NCI-H1048 (cell line): ENCODE measurements around the gene MYLIP.
"Not testable (repeated sequence)": the region's sequence is repeated elsewhere in the genome, so short reads cannot be mapped to it uniquely, and the experiment has no call there.

Source experiments
- DNase-seq: peaks from one replicate; lab custom pipeline; 2025; lab: John Stamatoyannopoulos, UW

Gene MYLIP

GRCh38 chr6:16174416-16175078 is 45.7 kb downstream of the MYLIP start:
- DNase-seq: no peak

DNA sequence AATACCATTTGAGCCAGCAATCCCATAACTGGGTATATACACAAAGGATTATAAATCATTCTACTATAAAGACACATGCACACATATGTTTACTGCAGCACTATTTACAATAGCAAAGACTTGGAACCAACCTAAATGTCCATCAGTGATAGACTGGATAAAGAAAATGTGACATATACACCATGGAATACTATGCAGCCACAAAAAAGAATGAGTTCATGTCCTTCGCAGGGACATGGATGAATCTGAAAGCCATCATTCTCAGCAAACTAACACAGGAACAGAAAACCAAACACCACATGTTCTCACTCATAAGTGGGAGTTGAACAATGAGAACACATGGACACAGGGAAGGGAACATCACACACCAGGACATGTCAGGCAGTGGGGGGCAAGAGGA is 47.7 kb downstream of the MYLIP start:
- DNase-seq: not testable (repeated sequence)

GRCh38 chr6:16177881-16178280 is 49.0 kb downstream of the MYLIP start:
- DNase-seq: no peak

GRCh38 chr6:16178351-16178750 is 49.5 kb downstream of the MYLIP start:
- no peak for DNase-seq

- DNase-seq: no peak
These were observed 50.2 kb downstream of the MYLIP start for GRCh38 chr6:16179063-16179462.

- no peak for DNase-seq
These were observed 51.1 kb downstream of the MYLIP start for GRCh38 chr6:16179970-16180431.

DNA sequence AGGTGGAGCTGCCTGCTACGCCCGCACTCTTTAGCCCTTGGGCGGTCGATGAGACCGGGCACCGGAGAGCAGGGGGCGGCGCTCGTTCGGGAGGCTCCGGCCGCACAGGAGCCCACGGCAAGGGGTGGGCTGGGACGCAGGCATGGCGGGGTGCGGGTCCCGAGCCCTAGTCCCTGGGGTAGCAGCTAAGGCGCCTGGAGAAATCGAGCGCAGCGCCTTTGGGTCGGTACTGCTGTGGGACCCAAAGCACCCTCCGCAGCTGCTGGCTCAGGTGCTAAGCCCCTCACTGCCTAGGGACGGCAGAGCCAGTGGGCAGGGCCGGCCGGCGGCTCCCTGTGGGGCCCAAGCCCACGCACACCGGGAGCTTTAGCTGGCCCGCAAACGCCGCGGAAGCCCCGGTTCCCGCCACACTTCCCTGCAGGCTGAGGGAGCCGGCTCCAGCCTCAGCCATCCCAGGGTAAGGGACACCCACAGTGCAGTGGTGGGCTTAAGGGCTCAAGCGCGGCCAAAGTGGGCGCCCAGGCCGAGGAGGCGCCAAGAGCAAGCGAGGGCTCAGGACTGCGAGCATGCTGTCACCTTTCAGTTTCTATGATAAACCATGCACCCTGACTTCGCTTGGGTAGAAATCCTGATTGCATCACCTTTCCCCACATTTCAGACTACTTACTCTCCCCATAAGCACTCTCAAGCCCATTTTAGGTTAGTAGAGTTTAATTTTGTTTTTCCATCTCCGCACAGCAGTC is 52.0 kb downstream of the MYLIP start:
- no peak for DNase-seq

- DNase-seq: no peak
These were observed 52.8 kb downstream of the MYLIP start for GRCh38 chr6:16181439-16182297.

- no peak for DNase-seq
These were observed 54.3 kb downstream of the MYLIP start for GRCh38 chr6:16183187-16183664.

GRCh38 chr6:16184129-16184528 is 55.2 kb downstream of the MYLIP start:
- DNase-seq: no peak

GRCh38 chr6:16184551-16184950 is 55.7 kb downstream of the MYLIP start:
- DNase-seq: no peak

DNA sequence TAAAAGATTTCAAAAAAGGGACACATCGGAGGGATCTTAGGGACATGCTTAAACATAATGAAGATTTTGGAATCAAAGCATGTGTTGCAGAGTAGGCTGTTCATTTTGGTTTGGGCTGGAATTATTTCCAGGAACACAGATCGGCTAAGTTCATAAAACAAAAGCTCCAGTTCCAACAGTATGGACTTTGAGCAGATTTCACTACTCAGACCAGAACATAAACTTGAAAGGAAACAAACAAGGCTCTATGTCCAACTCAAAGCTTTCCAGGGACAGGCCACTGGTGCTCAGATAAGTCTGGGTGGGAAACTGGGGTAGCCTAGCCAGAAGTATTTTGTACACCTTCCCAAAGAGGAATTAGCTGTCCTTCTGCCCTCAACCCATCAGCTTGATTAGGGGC is 58.3 kb downstream of the MYLIP start:
- no peak for DNase-seq

- no peak for DNase-seq
These were observed 61.3 kb downstream of the MYLIP start for GRCh38 chr6:16190214-16190613.

GRCh38 chr6:16196260-16196983 is 67.5 kb downstream of the MYLIP start:
- no peak for DNase-seq

GRCh38 chr6:16196984-16197546 is 68.2 kb downstream of the MYLIP start:
- no peak for DNase-seq
